ENCODE data around the gene POLD3.

The POLD3 gene

DNA sequence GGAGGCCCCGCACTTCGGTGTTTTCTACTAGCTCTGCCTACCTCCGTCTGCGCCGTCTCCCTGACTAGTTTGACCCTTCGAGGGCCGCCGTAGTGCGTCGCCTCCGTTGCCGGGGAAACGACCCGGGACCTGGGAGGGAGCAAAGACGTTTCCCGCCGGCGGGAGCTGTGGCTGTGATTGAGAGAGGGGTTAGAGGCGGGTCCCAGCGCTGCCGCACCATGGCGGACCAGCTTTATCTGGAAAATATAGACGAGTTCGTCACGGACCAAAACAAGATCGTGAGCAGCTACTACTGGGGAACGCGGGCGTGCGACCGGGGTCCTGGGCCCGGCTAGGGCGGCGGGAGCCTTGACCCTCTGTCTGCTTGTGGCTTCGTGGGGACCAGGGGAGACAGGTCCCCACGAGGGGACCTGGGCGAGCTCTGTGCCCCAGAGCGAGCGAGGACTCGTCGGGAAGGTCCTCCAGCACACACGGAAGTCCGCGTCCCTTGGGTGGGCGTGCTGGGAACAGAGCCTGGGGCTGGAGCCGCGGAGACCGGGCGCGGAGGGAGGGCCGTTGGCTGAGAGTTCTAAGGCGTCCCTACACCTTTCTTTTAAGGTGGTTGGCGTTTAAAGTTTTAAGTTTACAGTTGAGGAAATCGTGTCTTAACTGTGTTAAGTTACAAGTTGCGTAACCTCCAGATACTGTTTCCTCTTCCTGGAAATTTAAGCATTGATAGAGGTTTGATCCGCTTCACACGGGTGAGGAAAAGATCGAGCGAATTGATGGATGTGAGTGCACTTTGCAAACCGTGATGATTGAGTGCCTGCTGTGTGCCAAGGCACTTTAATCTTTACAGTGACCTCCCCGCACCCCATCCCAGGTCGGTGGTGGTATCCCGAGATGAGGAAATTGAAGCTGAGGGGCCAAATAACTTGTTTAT, at the start of gene POLD3:
Gene POLD3 (plus strand): TSS at position 142 of the 922 bp plus-strand sequence. CDS start 77 bp downstream, at position 219.
- peak; percentile 91 for DNase-seq

- DNase-seq, result no peak
Observed at GRCh38 chr11:74543991-74544390, 48.4 kb upstream of the POLD3 start.

DNA sequence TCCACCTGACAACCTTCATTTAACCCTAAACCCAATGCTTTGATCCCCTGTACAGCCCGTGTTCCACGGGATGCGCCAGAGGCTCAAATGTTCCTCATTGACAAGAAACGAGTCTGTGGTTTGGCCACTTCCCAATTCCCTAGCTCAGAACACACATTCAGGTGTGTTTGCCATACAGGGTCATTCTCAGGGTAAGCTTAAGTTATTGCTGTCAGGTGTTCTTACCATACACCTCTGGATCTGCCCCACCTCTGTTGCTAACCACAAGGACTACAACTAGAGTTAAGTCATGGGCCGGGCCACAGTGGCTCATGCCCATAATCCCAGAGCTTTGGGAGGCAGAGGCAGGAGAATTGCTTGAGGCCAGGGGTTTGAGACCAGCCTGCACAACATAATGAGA, 45.6 kb upstream of the POLD3 start:
- DNase-seq, result no peak

GRCh38 chr11:74550991-74551753, 41.2 kb upstream of the POLD3 start:
- DNase-seq, result no peak

- no peak for DNase-seq
Observed at GRCh38 chr11:74551754-74552145, 40.6 kb upstream of the POLD3 start.

DNA sequence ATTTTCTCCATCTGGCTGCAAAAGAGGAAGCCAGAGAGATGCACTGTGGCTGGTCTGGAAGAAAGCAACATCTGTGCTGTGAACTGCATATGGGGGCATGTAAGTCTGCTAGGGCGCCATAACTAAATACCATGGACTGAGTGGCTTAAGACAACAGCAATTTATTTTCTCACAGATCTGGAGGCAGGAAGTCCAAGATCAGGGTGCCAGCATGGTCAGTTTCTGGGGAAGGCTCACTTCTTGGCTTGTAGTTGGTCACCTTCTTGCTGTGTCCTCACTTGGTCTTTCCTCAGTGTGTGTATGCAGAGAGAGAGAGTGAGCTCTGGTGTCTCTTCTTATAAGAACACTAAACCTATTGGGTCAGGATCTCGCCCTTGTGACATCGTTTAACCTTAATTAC, 34.9 kb upstream of the POLD3 start:
- no peak for DNase-seq

GRCh38 chr11:74559110-74559933, 33.1 kb upstream of the POLD3 start:
- DNase-seq, result no peak

DNA sequence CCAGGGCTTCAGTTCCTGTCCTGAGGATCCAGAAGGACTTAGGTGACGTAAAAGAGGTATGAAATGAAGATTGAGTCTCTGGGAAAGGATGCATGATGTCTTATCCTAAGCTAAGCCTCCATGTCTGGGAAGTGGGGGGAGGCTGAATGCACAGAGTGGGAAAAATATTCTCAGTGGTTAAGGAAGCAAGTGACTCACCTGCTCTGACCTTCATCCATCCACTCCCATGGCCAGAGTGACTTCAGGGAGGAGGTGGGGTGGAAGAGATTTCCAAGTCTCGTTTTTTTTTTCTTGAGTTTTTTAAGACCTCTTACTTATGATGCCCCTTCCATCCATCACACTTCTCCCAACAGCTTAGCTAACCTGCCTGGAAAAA, 32.5 kb upstream of the POLD3 start:
- DNase-seq, result no peak

- no peak for DNase-seq
Observed at GRCh38 chr11:74566146-74566960, 26.0 kb upstream of the POLD3 start.

DNA sequence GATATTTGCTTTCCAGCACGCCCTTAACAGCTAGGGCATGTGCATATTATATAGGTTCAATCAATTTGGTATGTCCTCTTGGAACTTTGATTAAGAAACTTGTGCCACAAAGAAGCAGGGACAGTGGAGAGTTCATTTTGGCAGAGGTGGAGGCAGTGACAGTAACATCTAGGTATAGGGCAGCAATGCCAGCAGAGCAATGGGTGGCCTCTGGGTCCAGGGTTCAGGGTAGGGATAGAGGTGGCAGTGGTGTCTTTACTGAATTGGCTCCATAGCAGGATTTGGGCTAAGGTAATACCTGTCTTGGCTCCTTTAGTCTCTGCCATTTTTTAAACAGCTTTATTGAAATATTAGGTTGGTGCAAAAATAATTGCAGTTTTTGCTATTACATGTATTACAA, 24.4 kb upstream of the POLD3 start:
- no peak for DNase-seq

DNA sequence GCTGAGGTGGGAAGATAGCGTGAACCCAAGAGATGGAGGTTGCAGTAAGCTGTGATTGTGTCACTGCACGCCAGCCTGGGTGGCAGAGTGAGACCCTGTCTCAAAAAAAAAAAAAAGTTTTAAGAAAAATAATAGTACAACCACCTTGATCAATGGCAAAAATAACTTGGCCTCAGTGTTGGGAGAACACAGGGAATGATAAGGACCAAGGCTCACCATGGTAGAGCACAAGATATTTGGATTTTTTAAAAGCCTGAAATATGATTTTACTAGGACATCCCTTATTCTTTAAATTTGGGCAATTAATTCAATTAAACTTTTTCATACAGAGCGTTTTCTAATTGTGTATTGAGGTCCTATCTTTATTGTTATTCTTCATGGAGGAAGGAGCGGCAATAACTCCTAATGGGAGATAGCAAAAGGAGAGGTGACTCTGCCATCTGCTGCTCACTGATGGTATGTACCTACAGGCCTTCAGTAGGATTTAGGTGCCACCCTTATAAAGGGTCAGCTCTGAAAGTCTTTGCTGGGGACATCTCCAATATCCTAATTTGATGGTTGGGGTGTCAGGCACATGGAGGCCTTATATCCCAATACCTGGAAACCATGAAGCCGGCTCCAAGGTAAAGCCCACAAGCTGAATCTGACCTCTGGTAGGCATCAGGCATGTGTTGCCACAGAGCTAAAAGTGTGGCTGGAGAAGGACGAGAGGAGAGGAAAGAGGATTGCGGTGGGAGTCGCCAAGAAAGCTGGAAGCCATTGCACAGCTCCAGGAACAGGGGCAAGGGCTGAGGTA, 21.9 kb upstream of the POLD3 start:
- DNase-seq, result peak; percentile 62

DNA sequence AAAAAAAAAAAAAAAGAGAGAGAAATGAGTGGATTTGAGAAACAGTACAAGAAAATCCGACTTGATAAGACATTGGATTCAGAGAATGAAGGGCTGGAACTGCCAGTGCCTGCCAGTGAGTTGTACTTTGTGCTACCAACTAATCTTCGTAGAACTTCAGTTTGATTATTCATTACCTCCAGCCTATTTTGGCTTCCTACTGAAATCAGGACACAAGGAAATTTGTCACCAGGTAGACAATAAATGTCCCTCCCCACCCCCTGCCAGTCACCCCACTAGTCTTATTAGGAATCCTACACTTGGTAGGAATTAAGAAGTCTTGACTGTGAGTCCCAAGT, 21.4 kb upstream of the POLD3 start:
- DNase-seq, result no peak

GRCh38 chr11:74572349-74572748, 20.0 kb upstream of the POLD3 start:
- no peak for DNase-seq

DNA sequence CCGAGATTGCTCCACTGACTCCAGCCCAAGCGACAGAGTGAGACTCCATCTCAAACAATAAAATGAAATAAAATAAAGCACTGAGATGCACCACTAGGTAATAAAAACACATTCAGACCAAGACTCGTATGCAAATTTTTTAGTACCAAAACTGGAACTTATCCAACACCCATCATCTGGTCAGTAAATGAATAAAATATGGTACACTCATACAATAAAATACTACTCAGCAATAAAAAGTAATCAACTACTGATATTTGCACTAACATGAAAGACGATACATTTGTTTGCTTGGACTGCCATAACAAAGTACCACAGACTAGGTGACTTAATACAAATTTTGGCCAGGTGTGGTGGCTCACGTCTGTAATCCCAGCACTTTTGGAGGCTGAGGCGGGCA, 17.8 kb upstream of the POLD3 start:
- DNase-seq, result no peak

DNA sequence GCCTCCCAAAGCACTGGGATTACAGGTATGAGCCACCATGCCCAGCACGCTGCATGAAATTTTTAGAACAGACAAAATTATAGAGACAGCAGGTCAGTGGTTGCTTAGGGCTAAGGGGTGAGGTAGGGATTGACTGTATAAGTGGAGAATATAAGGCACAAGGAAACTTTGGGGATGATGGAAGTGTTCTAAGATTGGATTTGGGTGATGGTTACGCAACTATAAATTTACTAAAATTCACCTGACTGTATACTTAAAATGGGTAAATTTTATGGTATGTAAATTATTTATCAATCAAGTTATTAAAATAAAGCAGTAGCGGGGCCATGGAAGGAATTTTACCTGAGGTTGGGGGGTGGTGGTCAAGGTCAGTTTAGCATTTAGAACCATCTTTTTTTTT, 16.4 kb upstream of the POLD3 start:
- DNase-seq, result no peak

GRCh38 chr11:74577181-74577580, 15.2 kb upstream of the POLD3 start:
- DNase-seq, result no peak

GRCh38 chr11:74577624-74578396, 14.6 kb upstream of the POLD3 start:
- no peak for DNase-seq

- DNase-seq, result no peak
Observed at GRCh38 chr11:74579577-74580270, 12.7 kb upstream of the POLD3 start.

DNA sequence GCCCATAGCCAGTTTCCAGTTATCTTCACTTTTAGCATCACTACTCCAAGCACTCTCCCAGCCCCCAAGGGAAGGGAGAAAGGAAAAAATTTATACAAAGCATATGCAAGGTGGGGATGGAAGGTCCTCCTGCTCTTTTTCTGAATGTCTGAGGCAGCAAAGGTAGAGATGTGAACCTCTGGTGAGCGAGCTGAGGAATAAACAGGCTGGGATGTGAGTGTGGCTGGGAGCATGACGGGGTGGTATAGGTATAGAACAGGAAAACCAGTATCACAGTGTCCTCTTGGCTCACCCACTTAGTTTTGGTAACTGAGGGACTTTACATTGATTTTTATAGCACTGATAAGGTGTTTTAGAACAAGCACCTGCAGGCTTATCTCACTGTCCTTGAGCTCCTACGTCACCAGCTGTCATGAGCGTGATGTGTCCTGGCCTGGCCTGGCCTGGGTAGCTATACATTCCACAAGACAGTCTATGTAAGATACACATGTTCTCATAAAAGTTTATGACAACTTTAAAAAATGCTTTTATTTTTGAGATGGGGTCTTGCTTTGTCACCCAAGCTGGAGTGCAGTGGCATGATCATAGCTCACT, 10.3 kb upstream of the POLD3 start:
- no peak for DNase-seq

All from inflammatory macrophage treated with lipopolysaccharide for 4 hours (primary cell).